NCI-H748 treated with DMSO at 0.1 percent for 48 hours (cell line): Measurements from ENCODE around the gene HIPK4.
"Not testable (repeated sequence)": the region's sequence is repeated elsewhere in the genome, so short reads cannot be mapped to it uniquely, and the experiment has no call there.

Source experiments
- DNase-seq: peaks from one replicate; lab custom pipeline; 2025; lab: John Stamatoyannopoulos, UW

The HIPK4 gene

GRCh38 chr19:40390084-40390742 is at the start of gene HIPK4:
Gene HIPK4 (minus strand): TSS chr19:40390181. CDS start chr19:40389902, 279 bp downstream.
- no peak for DNase-seq

- no peak for DNase-seq
Observed at GRCh38 chr19:40438284-40438683, 48.3 kb upstream of the HIPK4 start.

DNA sequence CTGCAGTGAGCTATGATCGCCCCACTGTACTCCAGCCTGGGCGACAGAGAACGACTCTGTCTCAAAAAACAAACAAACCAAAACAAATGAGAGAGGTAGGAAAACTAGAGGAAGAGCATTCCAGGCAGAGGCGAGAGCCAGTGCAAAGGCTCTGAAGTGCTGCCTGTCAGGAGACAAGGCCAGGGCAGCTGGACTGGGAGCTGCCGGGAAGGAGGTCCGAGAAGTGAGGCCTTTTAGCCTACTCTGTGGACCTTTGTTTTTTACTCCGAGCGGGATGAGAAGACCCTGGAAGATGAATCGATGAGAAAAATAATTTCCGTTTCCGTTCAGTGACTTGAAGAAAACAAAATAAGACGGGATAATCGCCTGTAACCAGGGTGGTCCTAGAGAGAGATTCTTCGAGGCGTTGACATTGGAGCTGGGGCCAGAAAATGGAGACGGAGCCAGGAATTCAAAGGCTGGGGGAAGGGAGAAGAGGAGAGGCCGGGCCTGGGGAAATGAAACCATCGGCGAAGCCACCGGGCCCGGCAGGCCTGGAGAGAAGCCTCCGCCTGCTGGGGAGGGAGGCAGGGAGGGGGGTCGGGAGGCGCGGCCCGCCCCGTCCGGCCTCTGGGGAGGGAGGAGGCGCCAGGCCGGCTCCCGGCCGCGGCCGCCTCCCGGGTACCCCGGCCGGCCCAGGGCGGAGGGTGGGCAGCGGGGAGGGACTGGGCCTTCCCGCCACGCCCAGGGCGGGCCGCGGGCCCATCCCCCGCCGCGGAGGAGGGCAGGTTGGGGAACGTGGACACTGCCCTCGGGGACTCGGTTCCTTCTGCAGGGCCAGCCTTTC is 43.6 kb upstream of the HIPK4 start:
- DNase-seq, result peak; percentile 71

DNA sequence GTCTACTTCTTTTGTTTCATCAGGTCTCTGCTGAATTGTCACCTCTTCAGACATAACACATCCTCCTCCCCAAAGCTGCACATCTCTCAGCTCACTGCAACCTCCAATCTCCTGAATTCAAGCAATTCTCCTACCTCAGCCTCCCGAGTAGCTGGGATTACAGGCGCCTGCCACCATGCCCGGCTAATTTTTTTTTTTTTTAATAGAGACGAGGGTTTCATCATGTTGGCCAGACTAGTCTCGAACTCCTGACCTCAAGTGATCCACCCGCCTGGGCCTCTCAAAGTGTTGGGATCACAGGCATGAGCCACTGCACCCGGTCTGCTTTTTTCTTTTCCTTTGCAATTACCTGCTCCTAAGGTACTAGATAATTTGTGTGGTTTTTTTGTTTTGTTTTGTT is 42.8 kb upstream of the HIPK4 start:
- DNase-seq, result not testable (repeated sequence)

DNA sequence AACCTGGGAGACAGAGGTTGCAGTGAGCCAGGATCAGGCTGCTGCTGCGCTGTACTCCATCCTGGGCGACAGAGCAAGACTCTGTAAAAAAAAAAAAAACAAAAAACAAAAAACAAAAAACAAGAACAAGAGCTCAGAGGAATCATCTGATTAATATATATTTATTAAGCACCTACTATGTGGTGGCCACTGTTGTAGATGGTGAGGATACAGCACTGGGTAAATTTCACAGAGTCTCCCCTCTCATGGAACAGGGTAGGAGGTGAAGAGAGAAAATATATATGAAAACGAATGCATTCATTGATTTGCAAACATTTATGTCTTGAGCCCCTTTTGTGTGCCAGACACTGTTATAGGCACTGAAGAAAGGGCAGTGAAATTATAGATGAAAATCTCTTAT is 41.7 kb upstream of the HIPK4 start:
- DNase-seq, result no peak

DNA sequence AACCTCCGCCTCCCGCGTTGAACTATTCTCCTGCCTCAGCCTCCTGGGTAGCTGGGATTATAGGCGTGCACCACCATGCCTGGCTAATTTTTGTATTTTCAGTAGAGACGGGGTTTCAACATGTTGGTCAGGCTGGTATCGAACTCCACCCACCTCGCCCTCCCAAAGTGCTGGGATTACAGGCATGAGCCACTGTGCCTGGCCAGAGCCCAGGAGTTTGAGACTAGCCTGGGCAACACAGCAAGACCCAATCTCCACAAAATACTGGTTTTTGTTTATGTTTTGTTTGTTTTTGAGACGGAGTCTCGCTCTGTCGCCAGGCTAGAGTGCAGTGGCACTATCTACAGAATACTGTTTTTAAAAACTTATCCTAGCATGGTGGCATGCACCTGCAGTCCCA is 40.3 kb upstream of the HIPK4 start:
- DNase-seq, result not testable (repeated sequence)

DNA sequence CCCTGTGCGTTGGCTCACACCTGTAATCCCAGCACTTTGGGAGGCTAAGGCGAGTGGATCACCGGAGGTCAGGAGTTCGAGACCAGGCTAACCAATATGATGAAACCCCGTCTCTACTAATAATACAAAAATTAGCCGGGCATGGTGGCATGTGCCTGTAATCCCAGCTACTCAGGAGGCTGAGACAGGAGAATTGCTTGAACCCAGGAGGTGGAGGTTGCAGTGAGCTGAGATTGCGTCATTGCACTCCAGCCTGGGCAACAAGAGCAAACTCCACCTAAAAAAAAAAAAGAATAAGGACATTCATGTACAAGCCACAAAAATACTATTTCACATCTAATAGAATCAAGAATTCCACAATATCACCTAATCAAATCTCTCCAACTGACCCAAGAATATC is 38.2 kb upstream of the HIPK4 start:
- DNase-seq, result not testable (repeated sequence)

- peak; percentile 99 for DNase-seq
Observed at GRCh38 chr19:40425450-40426287, 35.7 kb upstream of the HIPK4 start, which contains the start of gene SERTAD1. Gene SERTAD1 (minus strand): TSS chr19:40425992. CDS start chr19:40423546, 2,446 bp downstream.

GRCh38 chr19:40424637-40425449 is 34.9 kb upstream of the HIPK4 start:
- DNase-seq, result no peak

DNA sequence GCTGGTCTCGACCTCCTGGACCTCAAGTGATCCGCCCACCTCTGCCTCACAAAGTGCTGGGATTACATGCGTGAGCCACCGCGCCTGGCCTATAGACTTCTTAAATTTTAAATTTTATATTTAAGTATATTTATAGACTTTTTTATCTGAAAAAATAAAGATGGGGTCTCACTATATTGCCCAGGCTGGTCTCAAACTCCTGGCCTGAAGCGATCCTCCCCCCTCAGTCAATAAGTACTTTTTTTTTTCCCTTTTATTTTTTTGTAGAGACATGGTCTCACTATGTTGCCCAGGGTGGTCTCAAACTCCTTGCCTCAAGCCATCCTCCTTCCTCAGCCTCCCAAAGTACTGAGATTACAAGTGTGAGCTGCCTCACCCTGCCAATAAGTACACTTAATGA is 34.0 kb upstream of the HIPK4 start:
- no peak for DNase-seq

- no peak for DNase-seq
Observed at GRCh38 chr19:40422748-40423566, 33.0 kb upstream of the HIPK4 start.

DNA sequence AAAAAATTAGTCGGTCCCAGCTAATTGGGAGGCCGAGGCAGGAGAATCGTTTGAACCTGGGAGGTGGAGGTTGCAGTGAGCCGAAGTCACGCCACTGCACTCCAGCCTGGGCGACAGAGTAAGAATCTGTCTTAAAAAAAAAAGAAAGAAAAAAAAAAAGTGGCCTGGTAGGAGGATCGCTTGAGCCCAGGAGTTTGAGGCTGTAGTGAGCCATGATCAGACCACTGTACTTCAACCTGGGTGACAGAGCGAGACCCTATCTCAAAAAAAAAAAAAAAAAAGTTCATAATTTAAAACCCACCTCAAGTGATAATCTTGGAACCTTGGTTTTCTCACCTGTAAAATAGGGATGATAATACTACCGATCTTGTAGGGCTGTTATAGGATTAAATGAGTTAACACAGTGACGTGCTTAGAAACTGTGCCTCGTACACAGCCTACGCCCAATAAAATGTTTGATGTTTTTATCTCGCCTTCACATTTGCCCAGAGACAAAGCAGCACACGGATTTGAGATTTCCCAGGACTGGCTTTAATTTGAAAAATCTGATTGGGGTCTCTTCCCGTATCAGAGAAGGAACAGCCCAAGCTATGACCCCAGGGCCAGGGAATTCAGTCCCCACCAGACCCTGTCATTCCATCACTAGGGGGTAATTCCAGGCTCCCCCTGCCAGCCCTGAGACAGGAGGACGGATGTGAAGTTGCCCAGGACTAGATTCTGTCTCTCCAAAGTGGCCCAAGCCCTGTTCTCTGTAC is 32.2 kb upstream of the HIPK4 start:
- DNase-seq, result no peak

- DNase-seq, result peak; percentile 69
Observed at GRCh38 chr19:40420766-40421765, 31.1 kb upstream of the HIPK4 start.

DNA sequence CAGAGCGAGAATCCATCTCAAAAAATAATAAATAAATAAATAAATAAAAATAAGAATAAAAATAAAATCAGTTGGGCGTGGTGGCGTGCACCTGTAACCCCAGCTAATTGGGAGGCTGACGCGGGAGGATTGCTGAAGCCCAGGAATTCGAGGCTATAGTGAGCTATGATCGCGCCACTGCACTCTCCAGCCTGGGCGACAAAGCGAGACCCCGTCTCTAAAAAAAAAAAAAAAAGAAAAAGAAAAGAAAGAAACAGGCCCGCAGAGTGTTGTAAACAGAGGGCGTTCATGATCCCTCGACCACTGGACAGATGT is 30.4 kb upstream of the HIPK4 start:
- no peak for DNase-seq

DNA sequence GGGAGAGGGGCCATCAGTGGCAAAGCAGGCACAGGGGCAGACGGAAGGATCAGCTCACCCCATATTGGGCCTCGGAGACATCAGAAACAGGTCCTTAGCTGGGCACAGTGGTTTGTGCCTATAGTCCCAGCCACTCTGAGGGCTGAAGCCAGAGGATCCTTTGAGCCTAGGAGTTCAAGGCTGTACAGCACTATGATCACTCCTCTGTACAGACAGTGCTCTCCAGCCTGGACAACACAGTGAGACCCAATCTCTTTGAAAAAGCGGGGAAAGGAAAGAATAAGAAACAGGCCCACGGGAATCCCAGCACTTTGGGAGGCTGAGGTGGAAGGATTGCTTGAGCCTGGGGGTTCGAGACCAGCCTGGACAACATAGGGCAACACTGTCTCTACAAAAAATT is 29.8 kb upstream of the HIPK4 start:
- no peak for DNase-seq

DNA sequence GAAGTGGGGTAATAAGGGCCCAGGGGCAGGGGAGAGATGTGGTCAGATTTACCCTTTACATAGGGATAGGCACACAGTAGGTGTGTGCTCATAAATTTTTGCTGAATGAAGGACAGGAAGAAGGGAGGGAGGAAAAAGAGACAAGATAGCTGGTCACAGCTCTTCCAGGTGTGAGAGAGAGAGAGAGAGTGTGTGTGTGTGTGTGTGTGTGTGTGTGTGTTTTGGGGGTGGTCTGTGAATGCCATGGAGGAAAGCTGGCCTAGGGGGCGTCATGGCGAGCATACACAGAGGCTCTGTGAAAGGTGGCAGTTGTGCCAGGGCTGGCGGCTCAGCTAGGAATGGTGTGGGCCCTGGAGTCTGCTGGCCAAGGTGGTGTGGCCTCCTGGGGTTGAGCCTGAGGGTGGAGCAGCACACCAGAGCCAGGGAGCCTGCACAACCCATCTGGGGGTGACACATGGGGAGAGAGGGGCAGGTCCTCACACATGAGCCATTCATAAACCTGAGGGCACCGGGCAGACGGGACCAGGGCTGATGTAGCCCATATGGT is 29.2 kb upstream of the HIPK4 start:
- DNase-seq, result no peak

DNA sequence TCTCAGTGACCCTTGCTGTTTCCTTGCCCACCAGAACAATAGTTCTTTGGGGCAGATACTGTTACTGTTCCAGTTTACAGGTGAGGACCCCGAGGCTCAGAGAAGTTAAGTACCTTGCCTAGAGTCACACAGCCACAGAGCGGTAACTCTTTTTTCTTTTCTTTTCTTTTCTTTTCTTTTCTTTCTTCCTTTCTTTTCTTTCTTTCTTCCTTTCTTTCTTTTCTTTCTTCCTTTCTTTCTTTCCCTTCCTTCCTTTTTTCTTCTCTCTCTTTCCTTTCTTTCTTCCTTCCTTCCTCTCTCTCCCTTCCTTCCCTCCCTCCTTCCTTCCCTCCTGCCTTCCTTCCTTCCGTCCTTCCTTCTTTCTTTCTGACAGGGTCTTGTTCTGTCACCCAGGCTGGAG is 28.1 kb upstream of the HIPK4 start:
- no peak for DNase-seq

DNA sequence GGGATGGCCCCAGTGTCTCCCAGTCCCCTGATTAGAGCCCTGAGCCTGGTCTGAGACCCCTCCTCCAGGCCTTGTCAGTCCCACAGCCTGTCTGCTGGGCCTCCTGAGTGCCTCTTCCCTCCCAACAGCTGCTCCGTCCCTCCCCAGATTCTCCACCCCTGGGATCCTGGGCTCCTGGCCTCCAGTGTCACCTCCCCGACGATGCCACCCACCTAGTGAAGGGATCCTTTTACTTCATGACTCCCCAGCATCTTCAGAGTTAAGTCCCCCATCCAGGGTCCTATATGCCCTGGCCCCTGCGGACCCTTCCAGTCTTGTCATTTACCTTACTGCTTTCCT is 27.6 kb upstream of the HIPK4 start:
- no peak for DNase-seq
